Measurements from ENCODE around the gene NT5DC4.
"Not testable (repeated sequence)": the region's sequence is repeated elsewhere in the genome, so short reads cannot be mapped to it uniquely, and the experiment has no call there.

The NT5DC4 gene

GRCh38 chr2:112699984-112700667, 20.7 kb upstream of the NT5DC4 start:
- in situ Hi-C loops (cut with MboI; ENCODE audit: low sequenced_read_pairs) = no loop called here

GRCh38 chr2:112701052-112701451, 19.8 kb upstream of the NT5DC4 start:
- in situ Hi-C loops (cut with MboI; ENCODE audit: low sequenced_read_pairs) = no loop called here

- in situ Hi-C loops (cut with MboI; ENCODE audit: low sequenced_read_pairs) = no loop called here
These were observed 17.1 kb upstream of the NT5DC4 start for GRCh38 chr2:112703684-112704083.

GRCh38 chr2:112705575-112705974, 15.2 kb upstream of the NT5DC4 start:
- in situ Hi-C loops (cut with MboI; ENCODE audit: low sequenced_read_pairs) = no loop called here

GRCh38 chr2:112706170-112706664, 14.6 kb upstream of the NT5DC4 start:
- in situ Hi-C loops (cut with MboI; ENCODE audit: low sequenced_read_pairs) = no loop called here

GRCh38 chr2:112706947-112707346, 13.9 kb upstream of the NT5DC4 start:
- in situ Hi-C loops (cut with MboI; ENCODE audit: low sequenced_read_pairs) = not testable (repeated sequence)

- in situ Hi-C loops (cut with MboI; ENCODE audit: low sequenced_read_pairs) = no loop called here
These were observed 11.9 kb upstream of the NT5DC4 start for GRCh38 chr2:112708968-112709367.

GRCh38 chr2:112709703-112710102, 11.1 kb upstream of the NT5DC4 start:
- in situ Hi-C loops (cut with MboI; ENCODE audit: low sequenced_read_pairs) = no loop called here

GRCh38 chr2:112710956-112711750, 9.7 kb upstream of the NT5DC4 start:
- in situ Hi-C loops (cut with MboI; ENCODE audit: low sequenced_read_pairs) = no loop called here

- in situ Hi-C loops (cut with MboI; ENCODE audit: low sequenced_read_pairs) = no loop called here
These were observed 8.4 kb upstream of the NT5DC4 start for GRCh38 chr2:112712465-112712864.

- in situ Hi-C loops (cut with MboI; ENCODE audit: low sequenced_read_pairs) = no loop called here
These were observed 7.8 kb upstream of the NT5DC4 start for GRCh38 chr2:112712903-112713584.

GRCh38 chr2:112713585-112713925, 7.3 kb upstream of the NT5DC4 start:
- in situ Hi-C loops (cut with MboI; ENCODE audit: low sequenced_read_pairs) = no loop called here

GRCh38 chr2:112713926-112714325, 6.9 kb upstream of the NT5DC4 start:
- in situ Hi-C loops (cut with MboI; ENCODE audit: low sequenced_read_pairs) = no loop called here

- in situ Hi-C loops (cut with MboI; ENCODE audit: low sequenced_read_pairs) = no loop called here
These were observed 6.5 kb upstream of the NT5DC4 start for GRCh38 chr2:112714331-112714730.

GRCh38 chr2:112714836-112715631, 5.8 kb upstream of the NT5DC4 start:
- in situ Hi-C loops (cut with MboI; ENCODE audit: low sequenced_read_pairs) = no loop called here

GRCh38 chr2:112716094-112716493, 4.7 kb upstream of the NT5DC4 start:
- in situ Hi-C loops (cut with MboI; ENCODE audit: low sequenced_read_pairs) = not testable (repeated sequence)

- in situ Hi-C loops (cut with MboI; ENCODE audit: low sequenced_read_pairs) = not testable (repeated sequence)
These were observed 3.9 kb upstream of the NT5DC4 start for GRCh38 chr2:112716826-112717352.

GRCh38 chr2:112718863-112719370, 1.9 kb upstream of the NT5DC4 start:
- in situ Hi-C loops (cut with MboI; ENCODE audit: low sequenced_read_pairs) = no loop called here

GRCh38 chr2:112721819-112722522, 1.2 kb downstream of the NT5DC4 start:
- in situ Hi-C loops (cut with MboI; ENCODE audit: low sequenced_read_pairs) = no loop called here

Data from hTERT RPE-1 (cell line).